Peyer's patch (tissue), 4 donors: Measurements from ENCODE around the gene RNASE12.

Experiments used
- POLR2A ChIP-seq, 2 donors: fragments of 450-650 bp; IDR thresholded peaks; one replicate each; pipeline ENCODE4 v1.5.1; 2017; ENCODE audit warnings: antibody characterized with exemption in 2 of 2, mild to moderate bottlenecking in 2 of 2, moderate library complexity in 2 of 2
- TF ChIP-seq, protein P1 (sequence below), 6 experiments: fragments of 450-650 bp in 4 of 6; fragments of 200-600 bp in 2 of 6; sonication (generic) in 1 of 6; IDR thresholded peaks; one replicate each; pipeline ENCODE4 v1.5.1; 2017 to 2019; ENCODE audit warnings: antibody characterized with exemption in 6 of 6, mild to moderate bottlenecking in 3 of 6, moderate library complexity in 1 of 6

DNA sequence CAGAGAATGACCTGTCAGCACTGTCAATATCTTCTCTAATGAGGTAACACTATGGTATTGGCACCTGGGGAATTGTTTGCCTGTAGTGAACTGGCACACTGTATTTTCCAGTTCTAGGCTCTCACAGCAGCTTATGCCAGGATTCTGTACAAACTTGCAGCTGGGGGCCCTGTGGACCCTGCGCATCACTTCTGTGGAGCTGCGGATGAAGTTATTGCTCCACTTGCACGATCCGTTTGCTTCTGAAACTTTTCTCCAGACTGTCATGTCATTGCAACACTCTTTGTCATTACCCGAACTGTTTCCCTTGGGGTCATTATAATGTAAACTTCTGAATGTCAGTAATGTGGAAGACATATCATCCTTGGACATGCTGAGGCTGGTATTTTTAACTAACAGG, 7.3 kb downstream of the RNASE12 start:
- TF ChIP-seq, protein P1, sequence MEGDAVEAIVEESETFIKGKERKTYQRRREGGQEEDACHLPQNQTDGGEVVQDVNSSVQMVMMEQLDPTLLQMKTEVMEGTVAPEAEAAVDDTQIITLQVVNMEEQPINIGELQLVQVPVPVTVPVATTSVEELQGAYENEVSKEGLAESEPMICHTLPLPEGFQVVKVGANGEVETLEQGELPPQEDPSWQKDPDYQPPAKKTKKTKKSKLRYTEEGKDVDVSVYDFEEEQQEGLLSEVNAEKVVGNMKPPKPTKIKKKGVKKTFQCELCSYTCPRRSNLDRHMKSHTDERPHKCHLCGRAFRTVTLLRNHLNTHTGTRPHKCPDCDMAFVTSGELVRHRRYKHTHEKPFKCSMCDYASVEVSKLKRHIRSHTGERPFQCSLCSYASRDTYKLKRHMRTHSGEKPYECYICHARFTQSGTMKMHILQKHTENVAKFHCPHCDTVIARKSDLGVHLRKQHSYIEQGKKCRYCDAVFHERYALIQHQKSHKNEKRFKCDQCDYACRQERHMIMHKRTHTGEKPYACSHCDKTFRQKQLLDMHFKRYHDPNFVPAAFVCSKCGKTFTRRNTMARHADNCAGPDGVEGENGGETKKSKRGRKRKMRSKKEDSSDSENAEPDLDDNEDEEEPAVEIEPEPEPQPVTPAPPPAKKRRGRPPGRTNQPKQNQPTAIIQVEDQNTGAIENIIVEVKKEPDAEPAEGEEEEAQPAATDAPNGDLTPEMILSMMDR (IDR thresholded peaks at IDR 0.05) = no peak
- no peak for TF ChIP-seq POLR2A (IDR thresholded peaks at IDR 0.05)
